WTC11 (cell line): Measurements from ENCODE around the gene C12orf56. TPM values are rescaled to one million over a fixed set of nuclear protein-coding genes. Genes with fewer than 3 reads are reported as not detected.

Experiments used
- ATAC-seq: fragments of 200-7000 bp; cut with Tn5 transposase; 2 replicates; pipeline ENCODE4 v1.10.0; 2021; ENCODE audit warnings: mild to moderate bottlenecking, moderate library complexity
- CTCF ChIA-PET: fragments of 300-600 bp; sonication (Branson Sonifier 250); formaldehyde crosslinking; loops from one replicate; lab custom pipeline; 2021; ENCODE audit warnings: antibody characterized with exemption; lab: Charles Lee
- POLR2A ChIA-PET: fragments of 350-600 bp; sonication (Branson Sonifier 250); formaldehyde crosslinking; loops from one replicate; lab custom pipeline; 2021; ENCODE audit warnings: antibody characterized with exemption; lab: Charles Lee
- DNase-seq: peaks from one replicate; pipeline ENCODE4 v3.0.0; 2021; ENCODE audit warnings: low spot score
- H3K27ac Mint-ChIP-seq: 2 replicates; pipeline ENCODE4 v1.8.0; 2021; ENCODE audit warnings: mixed read lengths
- H3K27me3 Mint-ChIP-seq: 2 replicates; pipeline ENCODE4 v1.8.0; 2021; ENCODE audit warnings: low read depth, mild to moderate bottlenecking, moderate library complexity, mixed read lengths
- H3K36me3 Mint-ChIP-seq: 2 replicates; pipeline ENCODE4 v1.8.0; 2021; ENCODE audit warnings: mixed read lengths
- H3K4me1 Mint-ChIP-seq: 2 replicates; pipeline ENCODE4 v1.8.0; 2022; ENCODE audit warnings: mixed read lengths
- H3K4me3 Mint-ChIP-seq: 2 replicates; pipeline ENCODE4 v1.8.0; 2021; ENCODE audit warnings: mild to moderate bottlenecking, moderate library complexity, mixed read lengths
- H3K9me3 Mint-ChIP-seq: 2 replicates; pipeline ENCODE4 v1.8.0; 2021; ENCODE audit warnings: mixed read lengths
- EMX1 ChIP-seq: fragments of 250-450 bp; sonication (Bioruptor Pico); IDR thresholded peaks from 2 replicates; pipeline ENCODE4 v1.8.0; 2021; ENCODE audit warnings: mild to moderate bottlenecking
- ETV6 ChIP-seq: sonication (generic); formaldehyde crosslinking; IDR thresholded peaks from 2 replicates; pipeline ENCODE4 v1.8.1; 2022; ENCODE audit warnings: mild to moderate bottlenecking, missing genetic modification reagents
- GABPB1 ChIP-seq: sonication (generic); formaldehyde crosslinking; IDR thresholded peaks from 2 replicates; pipeline ENCODE4 v1.8.1; 2023; ENCODE audit warnings: mild to moderate bottlenecking, missing genetic modification reagents
- GTF2I ChIP-seq: fragments of 250-450 bp; sonication (Bioruptor Pico); conservative IDR thresholded peaks from 2 replicates; pipeline ENCODE4 v1.4.0; 2021; ENCODE audit warnings: mild to moderate bottlenecking
- KAT7 ChIP-seq: sonication (generic); formaldehyde crosslinking; IDR thresholded peaks from 2 replicates; pipeline ENCODE4 v1.8.1; 2023; ENCODE audit warnings: missing genetic modification reagents, mild to moderate bottlenecking, borderline replicate concordance
- MLX ChIP-seq: sonication (generic); formaldehyde crosslinking; IDR thresholded peaks from 2 replicates; pipeline ENCODE4 v1.8.1; 2023; ENCODE audit warnings: mild to moderate bottlenecking, missing genetic modification reagents, moderate library complexity
- NR3C1 ChIP-seq: sonication (generic); formaldehyde crosslinking; conservative IDR thresholded peaks from 2 replicates; pipeline ENCODE4 v1.8.1; 2023; ENCODE audit warnings: low read depth, mild to moderate bottlenecking, missing genetic modification reagents
- SMAD4 ChIP-seq: sonication (generic); formaldehyde crosslinking; IDR thresholded peaks from 2 replicates; pipeline ENCODE4 v1.8.0; 2022; ENCODE audit warnings: mild to moderate bottlenecking, missing genetic modification reagents
- TEAD4 ChIP-seq: sonication (generic); formaldehyde crosslinking; IDR thresholded peaks from 2 replicates; pipeline ENCODE4 v1.8.0; 2022; ENCODE audit warnings: mild to moderate bottlenecking, missing genetic modification reagents
- ZNF396 ChIP-seq: fragments of 250-450 bp; sonication (Bioruptor Pico); IDR thresholded peaks from 2 replicates; pipeline ENCODE4 v1.8.0; 2021; ENCODE audit warnings: mild to moderate bottlenecking, moderate library complexity, borderline replicate concordance
- ZNF423 ChIP-seq: fragments of 250-450 bp; sonication (Bioruptor Pico); IDR thresholded peaks from 2 replicates; pipeline ENCODE4 v2.1.2; 2022; ENCODE audit warnings: mild to moderate bottlenecking, moderate library complexity
- ZNF532 ChIP-seq: fragments of 250-450 bp; sonication (Bioruptor Pico); IDR thresholded peaks from 2 replicates; pipeline ENCODE4 v1.9.0; 2021; ENCODE audit warnings: mild to moderate bottlenecking, borderline replicate concordance
- ZSCAN18 ChIP-seq: fragments of 250-450 bp; sonication (Bioruptor Pico); IDR thresholded peaks from 2 replicates; pipeline ENCODE4 v2.1.2; 2022; ENCODE audit warnings: mild to moderate bottlenecking, moderate library complexity
- total RNA-seq: library from RNA; stranded (reverse); gene quantifications from 3 replicates; pipeline ENCODE4 v1.2.3, GENCODE V29; 2021
- TF ChIP-seq, protein P1 (sequence below): sonication (generic); formaldehyde crosslinking; IDR thresholded peaks from 2 replicates; pipeline ENCODE4 v1.8.1; 2023; ENCODE audit warnings: mild to moderate bottlenecking, missing genetic modification reagents, moderate library complexity
- TF ChIP-seq, protein P2 (sequence below): sonication (generic); formaldehyde crosslinking; IDR thresholded peaks from 2 replicates; pipeline ENCODE4 v1.8.1; 2023; ENCODE audit warnings: mild to moderate bottlenecking, missing genetic modification reagents
- TF ChIP-seq, protein P3 (sequence below): fragments of 200-600 bp; IDR thresholded peaks from 2 replicates; pipeline ENCODE4 v1.8.0; 2022; ENCODE audit warnings: antibody characterized with exemption
- TF ChIP-seq, protein P4 (sequence below): sonication (generic); formaldehyde crosslinking; IDR thresholded peaks from 2 replicates; pipeline ENCODE4 v1.8.1; 2022; ENCODE audit warnings: mild to moderate bottlenecking, moderate library complexity, missing genetic modification reagents

The C12orf56 gene
- total RNA-seq, 1 experiment from 2014 or later, result 2.5 TPM

DNA sequence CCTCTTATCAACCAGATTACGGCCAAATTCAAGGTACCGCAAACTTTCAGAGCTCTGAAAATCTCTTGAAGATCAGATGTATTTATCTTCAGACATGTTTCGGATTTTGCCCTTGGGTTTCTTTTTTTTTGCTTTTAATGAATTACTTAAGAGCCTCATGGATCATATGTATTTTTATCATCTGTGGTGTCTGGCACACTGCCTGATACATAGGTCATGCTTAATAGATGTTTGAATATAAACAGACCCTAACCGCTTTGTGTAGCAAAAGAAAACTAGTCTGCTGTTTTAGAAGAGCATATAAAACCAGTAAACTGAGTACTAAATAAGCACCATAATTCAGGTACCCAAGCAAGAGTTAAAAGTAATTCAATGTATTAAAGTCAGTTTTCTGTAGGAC is 41.2 kb upstream of the C12orf56 start (continued):
- TF ChIP-seq ETV6 (CRISPR knock-in tag), result no peak
- no peak for TF ChIP-seq TEAD4 (CRISPR knock-in tag)
- no peak for TF ChIP-seq ZNF396
- TF ChIP-seq EMX1, result no peak
- TF ChIP-seq ZNF423 (CRISPR knock-in tag), result no peak

DNA sequence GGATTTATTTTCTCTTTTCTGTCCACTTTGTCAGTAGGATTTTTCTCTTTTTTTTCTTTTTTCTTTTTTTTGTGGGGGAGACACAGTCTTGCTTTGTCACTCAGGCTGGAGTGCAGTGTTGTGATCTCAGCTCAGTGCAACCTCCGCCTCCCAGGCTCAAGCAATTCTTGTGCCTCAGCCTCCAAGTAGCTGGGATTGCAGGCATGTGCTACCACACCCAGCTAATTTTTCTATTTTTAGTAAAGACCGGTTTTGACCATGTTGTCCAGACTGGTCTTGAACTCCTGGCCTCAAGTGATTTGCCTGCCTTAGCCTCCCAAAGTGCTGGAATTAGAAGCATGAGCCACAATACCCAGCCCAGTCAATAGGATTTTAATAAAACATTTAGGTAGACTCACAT is 40.3 kb upstream of the C12orf56 start:
- H3K27me3 Mint-ChIP-seq, result no peaks in the 10 kb centered on the region
- peaks cover 87% of the 10 kb centered on the region for H3K36me3 Mint-ChIP-seq
- TF ChIP-seq, protein P1, sequence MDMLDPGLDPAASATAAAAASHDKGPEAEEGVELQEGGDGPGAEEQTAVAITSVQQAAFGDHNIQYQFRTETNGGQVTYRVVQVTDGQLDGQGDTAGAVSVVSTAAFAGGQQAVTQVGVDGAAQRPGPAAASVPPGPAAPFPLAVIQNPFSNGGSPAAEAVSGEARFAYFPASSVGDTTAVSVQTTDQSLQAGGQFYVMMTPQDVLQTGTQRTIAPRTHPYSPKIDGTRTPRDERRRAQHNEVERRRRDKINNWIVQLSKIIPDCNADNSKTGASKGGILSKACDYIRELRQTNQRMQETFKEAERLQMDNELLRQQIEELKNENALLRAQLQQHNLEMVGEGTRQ, result no peak
- no peak for TF ChIP-seq NR3C1
- no peak for TF ChIP-seq KAT7 (CRISPR knock-in tag)
- ATAC-seq (no peak), DNase-seq (no peak)
- no peaks in the 10 kb centered on the region for H3K9me3 Mint-ChIP-seq
- H3K27ac Mint-ChIP-seq, result no peak overlapping the region
- CTCF ChIA-PET, result no interaction called here
- H3K4me1 Mint-ChIP-seq, result no peaks in the 10 kb centered on the region
- H3K4me3 Mint-ChIP-seq, result no peak overlapping the region
- POLR2A ChIA-PET, result no interaction called here

GRCh38 chr12:64428956-64429355 is 38.4 kb upstream of the C12orf56 start:
- Mint-ChIP-seq H3K9me3 (no peaks in the 10 kb centered on the region), H3K27ac (no peak overlapping the region), H3K4me3 (no peak overlapping the region), H3K27me3 (no peaks in the 10 kb centered on the region), H3K4me1 (no peaks in the 10 kb centered on the region), H3K36me3 (peaks cover 89% of the 10 kb centered on the region)
- TF ChIP-seq, protein P2, sequence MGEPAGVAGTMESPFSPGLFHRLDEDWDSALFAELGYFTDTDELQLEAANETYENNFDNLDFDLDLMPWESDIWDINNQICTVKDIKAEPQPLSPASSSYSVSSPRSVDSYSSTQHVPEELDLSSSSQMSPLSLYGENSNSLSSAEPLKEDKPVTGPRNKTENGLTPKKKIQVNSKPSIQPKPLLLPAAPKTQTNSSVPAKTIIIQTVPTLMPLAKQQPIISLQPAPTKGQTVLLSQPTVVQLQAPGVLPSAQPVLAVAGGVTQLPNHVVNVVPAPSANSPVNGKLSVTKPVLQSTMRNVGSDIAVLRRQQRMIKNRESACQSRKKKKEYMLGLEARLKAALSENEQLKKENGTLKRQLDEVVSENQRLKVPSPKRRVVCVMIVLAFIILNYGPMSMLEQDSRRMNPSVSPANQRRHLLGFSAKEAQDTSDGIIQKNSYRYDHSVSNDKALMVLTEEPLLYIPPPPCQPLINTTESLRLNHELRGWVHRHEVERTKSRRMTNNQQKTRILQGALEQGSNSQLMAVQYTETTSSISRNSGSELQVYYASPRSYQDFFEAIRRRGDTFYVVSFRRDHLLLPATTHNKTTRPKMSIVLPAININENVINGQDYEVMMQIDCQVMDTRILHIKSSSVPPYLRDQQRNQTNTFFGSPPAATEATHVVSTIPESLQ, result no peak
- DNase-seq (no peak), ATAC-seq (no peak)
- ChIA-PET POLR2A (interaction anchor here (0.8 kb wide), 1 partner anchor 22 kb away, joined by 3 read pairs; no protein-coding TSS in a partner anchor), CTCF (no interaction called here)

GRCh38 chr12:64427988-64428387 is 37.4 kb upstream of the C12orf56 start:
- TF ChIP-seq GTF2I (CRISPR knock-in tag), result no peak
- TF ChIP-seq, protein P3, sequence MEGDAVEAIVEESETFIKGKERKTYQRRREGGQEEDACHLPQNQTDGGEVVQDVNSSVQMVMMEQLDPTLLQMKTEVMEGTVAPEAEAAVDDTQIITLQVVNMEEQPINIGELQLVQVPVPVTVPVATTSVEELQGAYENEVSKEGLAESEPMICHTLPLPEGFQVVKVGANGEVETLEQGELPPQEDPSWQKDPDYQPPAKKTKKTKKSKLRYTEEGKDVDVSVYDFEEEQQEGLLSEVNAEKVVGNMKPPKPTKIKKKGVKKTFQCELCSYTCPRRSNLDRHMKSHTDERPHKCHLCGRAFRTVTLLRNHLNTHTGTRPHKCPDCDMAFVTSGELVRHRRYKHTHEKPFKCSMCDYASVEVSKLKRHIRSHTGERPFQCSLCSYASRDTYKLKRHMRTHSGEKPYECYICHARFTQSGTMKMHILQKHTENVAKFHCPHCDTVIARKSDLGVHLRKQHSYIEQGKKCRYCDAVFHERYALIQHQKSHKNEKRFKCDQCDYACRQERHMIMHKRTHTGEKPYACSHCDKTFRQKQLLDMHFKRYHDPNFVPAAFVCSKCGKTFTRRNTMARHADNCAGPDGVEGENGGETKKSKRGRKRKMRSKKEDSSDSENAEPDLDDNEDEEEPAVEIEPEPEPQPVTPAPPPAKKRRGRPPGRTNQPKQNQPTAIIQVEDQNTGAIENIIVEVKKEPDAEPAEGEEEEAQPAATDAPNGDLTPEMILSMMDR, result no peak
- TF ChIP-seq ZNF532, result no peak
- no peak for TF ChIP-seq GABPB1 (CRISPR knock-in tag)
- no peak for TF ChIP-seq ZSCAN18 (CRISPR knock-in tag)
- no peak for TF ChIP-seq MLX
- TF ChIP-seq SMAD4 (CRISPR knock-in tag), result no peak
- TF ChIP-seq, protein P4, sequence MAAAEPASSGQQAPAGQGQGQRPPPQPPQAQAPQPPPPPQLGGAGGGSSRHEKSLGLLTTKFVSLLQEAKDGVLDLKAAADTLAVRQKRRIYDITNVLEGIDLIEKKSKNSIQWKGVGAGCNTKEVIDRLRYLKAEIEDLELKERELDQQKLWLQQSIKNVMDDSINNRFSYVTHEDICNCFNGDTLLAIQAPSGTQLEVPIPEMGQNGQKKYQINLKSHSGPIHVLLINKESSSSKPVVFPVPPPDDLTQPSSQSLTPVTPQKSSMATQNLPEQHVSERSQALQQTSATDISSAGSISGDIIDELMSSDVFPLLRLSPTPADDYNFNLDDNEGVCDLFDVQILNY (CRISPR knock-in tag), result no peak
- ChIA-PET CTCF (no interaction called here), POLR2A (no interaction called here)
- Mint-ChIP-seq H3K27ac (no peak overlapping the region), H3K4me1 (no peaks in the 10 kb centered on the region), H3K4me3 (no peak overlapping the region), H3K9me3 (no peaks in the 10 kb centered on the region), H3K27me3 (no peaks in the 10 kb centered on the region), H3K36me3 (peaks cover 88% of the 10 kb centered on the region)
- DNase-seq, result no peak
- ATAC-seq, result no peak
